Calu3 (cell line): ENCODE results near the gene ZBTB20. TPM values are rescaled to one million over a fixed set of nuclear protein-coding genes. Genes with fewer than 3 reads are reported as not detected.

Source experiments
- BruUV-seq: library from RNA; stranded (reverse); fragments of 400-500 nt; replicated peaks from 2 replicates; lab custom pipeline; 2021; lab: Mats Ljungman, UMichigan
- CTCF ChIA-PET: fragments of 300-600 bp; sonication (Branson Sonifier 250); formaldehyde crosslinking; loops from one replicate; lab custom pipeline; 2022; ENCODE audit warnings: antibody characterized with exemption; lab: Charles Lee
- DNase-seq: peaks from one replicate; pipeline ENCODE4 v3.0.0; 2022
- H3K27ac Mint-ChIP-seq: one replicate; pipeline ENCODE4 v1.8.0; 2022; ENCODE audit warnings: mixed read lengths; ENCODE audit not compliant: unreplicated experiment
- H3K27me3 Mint-ChIP-seq: one replicate; pipeline ENCODE4 v1.8.0; 2022; ENCODE audit warnings: mixed read lengths; ENCODE audit not compliant: unreplicated experiment
- H3K36me3 Mint-ChIP-seq: one replicate; pipeline ENCODE4 v1.8.0; 2022; ENCODE audit warnings: mild to moderate bottlenecking, moderate library complexity, mixed read lengths; ENCODE audit not compliant: insufficient read depth, unreplicated experiment
- H3K4me1 Mint-ChIP-seq: one replicate; pipeline ENCODE4 v1.8.0; 2022; ENCODE audit warnings: mild to moderate bottlenecking, low read depth, mixed read lengths; ENCODE audit not compliant: unreplicated experiment
- H3K4me3 Mint-ChIP-seq: one replicate; pipeline ENCODE4 v1.8.0; 2022; ENCODE audit warnings: mild to moderate bottlenecking, low read depth, moderate library complexity, mixed read lengths; ENCODE audit not compliant: unreplicated experiment
- H3K9me3 Mint-ChIP-seq: one replicate; pipeline ENCODE4 v1.8.0; 2022; ENCODE audit warnings: low read depth, mixed read lengths; ENCODE audit not compliant: unreplicated experiment
- CTCF ChIP-seq: fragments of 200-600 bp; IDR thresholded peaks from one replicate; pipeline ENCODE4 v1.8.0; 2022; ENCODE audit warnings: antibody characterized with exemption; ENCODE audit not compliant: unreplicated experiment
- intact Hi-C: fragments of 100-400 bp; cut with micrococcal nuclease; formaldehyde crosslinking; loops from one replicate; pipeline ENCODE4 v1.10.0; 2022; ENCODE audit not compliant: unreplicated experiment
- total RNA-seq: library from RNA; stranded (reverse); gene quantifications from 2 replicates; pipeline ENCODE4 v1.2.3, GENCODE V29; 2022

The ZBTB20 gene
- total RNA-seq, 1 experiment from 2014 or later: 24.1 TPM

DNA sequence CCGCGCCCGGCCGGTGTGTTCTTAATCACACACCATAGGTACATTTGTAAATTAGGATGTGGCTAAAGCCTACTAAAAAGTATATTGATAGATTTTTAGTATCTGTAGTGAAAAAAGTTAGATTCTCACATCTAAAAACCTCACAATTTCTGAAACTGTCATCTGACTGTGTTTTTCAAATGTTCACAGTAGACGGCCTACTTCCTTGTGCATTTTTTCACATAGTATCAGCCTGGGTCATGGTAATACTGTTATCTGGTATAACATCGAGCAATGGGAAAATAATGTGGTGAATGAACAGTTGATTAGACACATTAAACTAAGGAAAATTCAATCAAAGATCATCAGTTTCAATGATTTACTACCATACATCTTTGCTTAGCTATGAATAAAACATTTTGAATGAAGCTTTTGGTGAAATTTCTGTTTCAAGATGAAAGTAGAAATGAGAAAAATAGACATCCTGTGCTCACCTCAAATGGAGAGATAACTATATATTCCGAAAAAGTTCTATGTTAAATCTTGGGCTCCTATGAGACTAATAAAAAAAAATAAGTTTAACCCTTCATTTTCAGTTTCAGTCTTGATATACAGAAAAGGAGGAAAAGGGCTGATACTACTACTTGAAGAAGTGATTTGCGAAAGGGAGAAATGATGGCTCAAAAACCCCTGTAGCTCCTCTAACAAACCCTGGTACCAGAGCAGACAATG, 262.7 kb downstream of the ZBTB20 start:
- BruUV-seq: no TSS peak
- no peaks in the 10 kb centered on the region for H3K27me3 Mint-ChIP-seq
- H3K27ac Mint-ChIP-seq: no peak overlapping the region
- CTCF ChIA-PET: no interaction called here
- no peak overlapping the region for H3K4me3 Mint-ChIP-seq
- H3K36me3 Mint-ChIP-seq: no peaks in the 10 kb centered on the region
- no peak for DNase-seq
- intact Hi-C loops: no loop called here
- no peaks in the 10 kb centered on the region for H3K9me3 Mint-ChIP-seq
- no peaks in the 10 kb centered on the region for H3K4me1 Mint-ChIP-seq
- no peak for TF ChIP-seq CTCF

- TF ChIP-seq CTCF: no peak
- intact Hi-C loops: no loop called here
- H3K4me1 Mint-ChIP-seq: no peaks in the 10 kb centered on the region
- H3K36me3 Mint-ChIP-seq: no peaks in the 10 kb centered on the region
- DNase-seq: no peak
- H3K9me3 Mint-ChIP-seq: no peaks in the 10 kb centered on the region
- CTCF ChIA-PET: no interaction called here
- no peaks in the 10 kb centered on the region for H3K27me3 Mint-ChIP-seq
- BruUV-seq: no TSS peak
- H3K4me3 Mint-ChIP-seq: no peak overlapping the region
- no peak overlapping the region for H3K27ac Mint-ChIP-seq
Measured at GRCh38 chr3:114880078-114880477, 267.0 kb downstream of the ZBTB20 start.

GRCh38 chr3:114879059-114880031, 267.7 kb downstream of the ZBTB20 start:
- CTCF ChIA-PET: no interaction called here
- no peaks in the 10 kb centered on the region for H3K4me1 Mint-ChIP-seq
- intact Hi-C loops: no loop called here
- no peaks in the 10 kb centered on the region for H3K9me3 Mint-ChIP-seq
- no peak overlapping the region for H3K27ac Mint-ChIP-seq
- H3K36me3 Mint-ChIP-seq: no peaks in the 10 kb centered on the region
- H3K4me3 Mint-ChIP-seq: no peak overlapping the region
- TF ChIP-seq CTCF: no peak
- no peaks in the 10 kb centered on the region for H3K27me3 Mint-ChIP-seq
- no TSS peak for BruUV-seq
- DNase-seq: no peak

DNA sequence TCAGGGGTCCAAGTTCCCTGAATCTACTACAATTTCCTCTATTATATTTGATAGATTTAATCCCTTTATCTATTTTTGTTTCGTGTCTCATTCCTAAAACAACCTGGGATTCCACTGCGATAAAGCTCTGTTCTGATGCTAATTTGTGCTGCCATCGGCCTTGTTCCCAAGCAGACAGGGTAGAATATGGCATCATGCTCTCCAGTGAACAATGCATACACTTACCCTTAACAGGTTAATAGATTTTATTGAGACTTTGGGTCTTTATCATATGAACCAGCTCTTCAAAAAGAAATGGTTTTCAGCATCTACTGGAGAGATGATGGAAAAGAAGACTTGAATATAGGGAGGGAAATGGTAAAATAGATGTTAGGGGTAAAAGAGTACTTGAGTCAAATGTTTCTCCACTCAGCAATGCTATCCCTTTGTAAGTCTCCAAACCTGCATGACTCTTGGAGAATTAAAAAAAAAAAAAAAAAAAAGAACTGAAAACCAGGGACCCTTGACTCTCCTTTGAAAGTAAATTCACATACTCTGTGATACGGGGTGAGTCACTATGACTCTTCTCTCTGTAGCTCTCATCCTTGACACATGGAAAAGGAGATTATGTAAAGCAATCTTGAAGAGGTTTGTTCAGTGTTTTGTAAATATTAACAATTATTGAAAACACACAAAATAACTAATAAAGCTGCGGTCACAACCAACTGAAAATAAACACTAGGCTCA, 268.8 kb downstream of the ZBTB20 start:
- Mint-ChIP-seq H3K27ac (no peak overlapping the region), H3K9me3 (no peaks in the 10 kb centered on the region), H3K27me3 (no peaks in the 10 kb centered on the region), H3K4me3 (no peak overlapping the region), H3K36me3 (no peaks in the 10 kb centered on the region), H3K4me1 (no peaks in the 10 kb centered on the region)
- intact Hi-C loops: no loop called here
- BruUV-seq: no TSS peak
- DNase-seq: no peak
- no peak for TF ChIP-seq CTCF
- CTCF ChIA-PET: interaction anchor here (0.6 kb wide), 1 partner anchor 1088 kb away, joined by 4 read pairs; no protein-coding TSS in a partner anchor
